Left cardiac atrium (tissue), 4 donors: ENCODE measurements around the gene CNEP1R1. TPM values are rescaled to one million over a fixed set of nuclear protein-coding genes. Genes with fewer than 3 reads are reported as not detected.

Experiments
- ATAC-seq, 2 donors: fragments of 200-7000 bp; cut with Tn5 transposase; one replicate each; pipeline ENCODE4 v1.9.1; 2020; ENCODE audit warnings: mild to moderate bottlenecking in 2 of 2, moderate library complexity in 2 of 2
- DNase-seq: peaks from one replicate; pipeline ENCODE4 v3.0.0-alpha.2; 2020
- intact Hi-C, 2 donors: fragments of 100-400 bp; cut with DNase I; formaldehyde crosslinking; loops; one replicate each; pipeline versions ENCODE4 v1.14.1 to v1.15.1; 2022 to 2023
- total RNA-seq, 2 donors: library from RNA; stranded (reverse); fragmentation: NEBNext Ultra II Directional; extraction: Animal tissue kit (Norgen Biotek cat#: 25700); gene quantifications; one replicate each; pipeline ENCODE4 v1.2.1, GENCODE V29; 2021
- donor health status: DM: no; HTN: yes; CAD: no.
- donor health status: DM: no; HTN: yes; CAD: no; lungs with severe emphysema.
- donor health status: DM: yes; HTN: yes; CAD: no.
- donor health status: Dilated cardiomyopathy.

CNEP1R1 gene
- total RNA-seq, 2 donors from 2014 or later, result 16.2 to 17.1 TPM

- no peak for ATAC-seq
- DNase-seq, result no peak
- intact Hi-C loops, result no loop called here
These were observed 25.8 kb downstream of the CNEP1R1 start for GRCh38 chr16:50050802-50051201.

GRCh38 chr16:50056226-50056625 lies 31.2 kb downstream of the CNEP1R1 start:
- intact Hi-C loops, result no loop called here

GRCh38 chr16:50058091-50058771 lies 33.2 kb downstream of the CNEP1R1 start:
- intact Hi-C loops, result no loop called here
- DNase-seq, result no peak
- no peak for ATAC-seq

More at GRCh38 chr16:50056226-50056625, 31.2 kb downstream of the CNEP1R1 start:
- ATAC-seq (no peak), DNase-seq (no peak)

GRCh38 chr16:50059111-50059510 lies 34.1 kb downstream of the CNEP1R1 start:
- intact Hi-C loops, result no loop called here
- ATAC-seq (no peak), DNase-seq (no peak)

GRCh38 chr16:50059669-50060068 lies 34.6 kb downstream of the CNEP1R1 start:
- intact Hi-C loops, result loop anchor here in 1 of 2 donors (10.0 kb wide), 1 partner anchor 95 kb away; the partner anchor contains the start of gene TENT4B
- no peak for ATAC-seq
- no peak for DNase-seq

- intact Hi-C loops, result loop anchor here in 1 of 2 donors (10.0 kb wide), 1 partner anchor 93 kb away; the partner anchor contains the start of gene TENT4B
- DNase-seq, result no peak
- ATAC-seq, result no peak
These were observed 36.3 kb downstream of the CNEP1R1 start for GRCh38 chr16:50061326-50061725.

- intact Hi-C loops, result loop anchor here in 1 of 2 donors (5.0 to 10.0 kb wide), 2 partner anchors 90 to 142 kb away; partner anchors contain the start of gene TENT4B
- DNase-seq, result no peak
- ATAC-seq, result no peak
These were observed 40.2 kb downstream of the CNEP1R1 start for GRCh38 chr16:50065241-50065623.

GRCh38 chr16:50065624-50066481 lies 40.8 kb downstream of the CNEP1R1 start, which contains the start of gene HEATR3:
HEATR3 (plus strand) TSS chr16:50065970; CDS start chr16:50066132, 162 bp downstream.
- ATAC-seq (peak; percentile 96 to 97), DNase-seq (peak; percentile 94)
- intact Hi-C loops, result loop anchor here in 1 of 2 donors (5.0 to 10.0 kb wide), 2 partner anchors 89 to 141 kb away; partner anchors contain the start of gene TENT4B

GRCh38 chr16:50066482-50067289 lies 41.7 kb downstream of the CNEP1R1 start:
- ATAC-seq (no peak), DNase-seq (no peak)
- intact Hi-C loops, result loop anchor here in 1 of 2 donors (5.0 to 10.0 kb wide), 2 partner anchors 88 to 141 kb away; partner anchors contain the start of gene TENT4B

GRCh38 chr16:50067290-50067853 lies 42.3 kb downstream of the CNEP1R1 start:
- ATAC-seq (no peak), DNase-seq (no peak)
- intact Hi-C loops, result loop anchor here in 1 of 2 donors (5.0 to 10.0 kb wide), 2 partner anchors 87 to 140 kb away; partner anchors contain the start of gene TENT4B

GRCh38 chr16:50068550-50068949 lies 43.5 kb downstream of the CNEP1R1 start:
- ATAC-seq, result no peak
- intact Hi-C loops, result loop anchor here in 1 of 2 donors (5.0 to 10.0 kb wide), 2 partner anchors 86 to 139 kb away; partner anchors contain the start of gene TENT4B
- DNase-seq, result no peak

- intact Hi-C loops, result loop anchor here in 1 of 2 donors (5.0 to 10.0 kb wide), 2 partner anchors 86 to 138 kb away; partner anchors contain the start of gene TENT4B
- DNase-seq (no peak), ATAC-seq (no peak)
These were observed 44.0 kb downstream of the CNEP1R1 start for GRCh38 chr16:50069060-50069459.

GRCh38 chr16:50071075-50071671 lies 46.1 kb downstream of the CNEP1R1 start:
- intact Hi-C loops, result no loop called here
- DNase-seq (no peak), ATAC-seq (no peak)

GRCh38 chr16:50072730-50073129 lies 47.7 kb downstream of the CNEP1R1 start:
- intact Hi-C loops, result no loop called here
- ATAC-seq (no peak), DNase-seq (no peak)

GRCh38 chr16:50079397-50080140 lies 54.5 kb downstream of the CNEP1R1 start:
- intact Hi-C loops, result no loop called here
- ATAC-seq (no peak), DNase-seq (no peak)

GRCh38 chr16:50081428-50082018 lies 56.5 kb downstream of the CNEP1R1 start:
- DNase-seq (no peak), ATAC-seq (no peak)
- intact Hi-C loops, result no loop called here

- no peak for DNase-seq
- no peak for ATAC-seq
- intact Hi-C loops, result no loop called here
These were observed 59.0 kb downstream of the CNEP1R1 start for GRCh38 chr16:50083996-50084395.
